Measurements from ENCODE around the gene PFDN2.

GRCh38 chr1:161085165-161085564, 32.7 kb downstream of the PFDN2 start:
- TF ChIP-seq ZNF274 (IDR thresholded peaks at IDR 0.05; ENCODE audit: low read depth, low read length) = no peak
- no peak for TF ChIP-seq YY1 (IDR thresholded peaks at IDR 0.05; ENCODE audit: insufficient read depth, insufficient read length)

All from NT2/D1 (cell line).